HG03095 (cell line): Measurements from ENCODE around the gene FAM193B.
"Not testable (repeated sequence)": the region's sequence is repeated elsewhere in the genome, so short reads cannot be mapped to it uniquely, and the experiment has no call there.

Experiments
- ATAC-seq: cut with Tn5 transposase; IDR thresholded peaks from one replicate; pipeline ENCODE4 v1.9.1; 2021; ENCODE audit warnings: moderate library complexity; ENCODE audit not compliant: unreplicated experiment

The FAM193B gene

DNA sequence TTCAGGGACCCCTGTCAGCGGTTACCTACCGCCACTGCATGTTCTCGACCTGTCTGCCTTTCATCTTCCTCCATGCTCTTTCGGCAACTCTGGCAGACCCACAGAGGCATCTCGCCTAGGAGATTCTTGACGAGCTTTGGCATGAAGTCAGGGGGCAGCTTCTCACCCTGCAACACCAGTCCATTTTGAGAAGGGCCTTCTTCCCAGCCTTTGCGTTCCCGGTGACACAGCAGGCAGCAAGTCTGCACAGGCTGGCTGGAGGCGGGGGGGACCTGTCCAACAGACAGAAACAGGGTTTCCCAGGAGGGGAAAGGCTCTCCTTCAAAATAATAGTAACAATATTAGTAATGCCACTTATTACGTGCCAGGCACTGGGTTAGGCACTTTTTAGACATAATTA, 15.5 kb downstream of the FAM193B start:
- ATAC-seq = no peak

- ATAC-seq = no peak
These were observed 16.7 kb downstream of the FAM193B start for GRCh38 chr5:177537389-177538361.

- no peak for ATAC-seq
These were observed 18.0 kb downstream of the FAM193B start for GRCh38 chr5:177536386-177536785.

GRCh38 chr5:177535125-177535524, 19.2 kb downstream of the FAM193B start:
- no peak for ATAC-seq

- ATAC-seq = not testable (repeated sequence)
These were observed 19.9 kb downstream of the FAM193B start for GRCh38 chr5:177534433-177534832.

DNA sequence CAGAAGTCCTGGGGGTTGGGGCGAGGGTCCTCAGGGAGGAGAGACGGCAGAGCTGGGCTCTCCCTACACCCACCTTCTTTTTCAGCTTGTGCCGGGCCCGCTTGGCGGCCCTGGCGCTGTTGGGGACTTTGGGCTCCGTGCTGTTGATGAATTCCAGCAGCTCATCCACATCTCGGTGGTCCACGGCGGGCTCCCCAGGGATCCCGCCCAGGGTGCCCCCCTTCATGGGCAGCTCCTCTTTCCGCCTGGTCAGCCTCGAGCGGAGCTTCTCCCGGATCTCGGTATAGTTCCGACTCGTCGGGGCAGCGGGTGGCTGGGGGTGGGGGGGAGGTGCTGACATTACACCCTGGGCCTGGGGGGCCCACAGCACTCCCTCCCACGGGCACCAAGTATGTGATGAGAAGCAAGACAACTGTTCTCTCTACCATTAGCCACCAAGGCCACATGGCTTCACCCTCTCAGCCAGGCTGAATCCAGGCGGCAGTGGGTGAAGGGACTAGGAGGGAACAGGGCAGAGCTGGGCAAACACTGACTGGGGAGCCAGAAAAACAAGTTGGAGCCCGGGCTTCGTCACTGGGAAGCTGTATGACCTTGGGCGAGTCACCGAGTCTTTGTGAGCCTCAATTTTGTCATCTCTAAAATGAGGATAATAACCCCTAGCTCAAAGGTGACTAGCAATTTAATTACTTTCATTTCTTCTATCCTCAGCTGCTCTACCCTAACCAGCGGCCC, 23.0 kb downstream of the FAM193B start:
- ATAC-seq = no peak

DNA sequence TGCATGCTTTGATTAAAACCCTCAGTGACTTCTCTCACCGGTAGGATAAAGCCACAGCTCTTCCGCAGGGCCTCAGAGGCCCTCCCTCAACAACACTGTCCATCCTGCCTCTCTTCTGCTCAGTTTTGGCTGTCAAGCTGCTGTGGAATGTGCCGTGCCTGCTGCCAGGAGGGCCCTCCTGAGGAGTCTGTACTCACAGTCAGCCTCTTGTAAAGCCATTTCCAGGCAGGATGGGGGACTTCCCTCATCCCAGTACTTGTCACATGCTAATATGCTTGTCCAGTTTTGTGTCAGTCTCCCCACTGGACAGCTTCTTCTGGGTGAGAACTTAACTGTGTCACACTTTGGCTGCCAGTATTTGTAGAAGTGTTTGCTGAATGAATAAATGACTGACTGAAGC, 23.7 kb downstream of the FAM193B start:
- no peak for ATAC-seq

DNA sequence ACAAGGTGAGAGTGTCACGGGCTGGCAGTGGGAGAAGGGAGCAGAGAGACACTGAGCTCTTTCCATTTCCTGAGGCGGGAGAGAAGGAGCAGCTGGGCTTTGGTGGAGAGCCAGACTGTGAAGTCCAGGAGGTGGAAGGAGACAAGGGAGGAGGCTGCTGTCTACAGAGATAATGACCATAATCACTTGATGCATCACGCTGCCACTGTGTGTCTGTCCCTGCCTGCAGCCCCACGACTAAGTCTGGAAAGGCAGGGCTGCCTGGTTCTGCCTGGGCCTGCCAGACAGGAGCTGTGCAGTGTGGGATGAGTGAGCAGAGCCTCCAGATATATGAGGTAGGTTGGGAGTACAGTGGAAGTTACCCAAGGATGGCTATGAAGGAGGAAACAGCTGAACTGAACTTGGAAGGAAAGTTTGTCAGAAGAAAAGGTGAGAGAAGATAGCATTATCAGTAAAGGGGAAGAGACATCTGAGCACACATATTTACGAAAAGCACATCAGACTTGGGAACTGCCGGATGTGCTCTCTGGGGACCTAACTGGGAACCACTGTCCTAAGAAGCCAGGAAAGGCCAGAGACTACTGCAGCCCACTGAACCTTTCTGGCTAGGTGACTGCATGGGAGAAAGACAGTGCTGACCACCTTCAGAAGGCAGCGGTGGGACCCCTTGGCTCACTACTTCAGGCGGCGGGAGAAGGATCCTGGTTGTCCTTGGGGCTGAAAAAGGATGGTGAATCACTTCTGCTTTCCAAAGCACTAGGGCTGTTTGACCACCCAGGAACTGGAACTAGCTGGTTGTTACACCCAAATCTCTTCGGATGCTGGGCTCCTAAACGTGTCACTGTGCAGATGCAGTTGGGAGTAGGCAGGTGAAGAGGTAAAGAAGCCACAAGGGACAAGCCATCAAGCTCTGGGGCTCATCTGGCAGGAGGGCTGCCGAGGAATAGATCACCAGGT, 24.8 kb downstream of the FAM193B start:
- ATAC-seq = no peak

DNA sequence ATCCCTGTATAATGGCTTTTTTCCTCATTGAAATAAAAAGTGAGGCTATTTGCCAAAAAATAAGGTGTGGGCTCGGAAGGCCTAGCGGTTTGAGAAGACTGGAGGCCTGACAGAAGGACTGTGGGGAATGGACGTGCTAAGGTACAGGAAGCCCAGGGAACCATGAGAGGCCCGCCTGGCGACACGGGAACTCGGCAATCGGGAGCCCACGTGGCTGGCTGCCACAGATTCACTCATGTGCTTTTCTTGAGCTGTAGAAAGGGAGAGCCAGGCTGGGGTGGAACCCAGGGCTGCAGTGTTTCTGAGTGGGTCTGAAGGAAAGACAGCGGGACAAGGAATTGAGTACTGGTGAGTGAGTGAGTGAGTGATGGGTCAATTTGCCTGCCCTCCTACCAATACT, 25.7 kb downstream of the FAM193B start:
- no peak for ATAC-seq

- ATAC-seq = no peak
These were observed 26.8 kb downstream of the FAM193B start for GRCh38 chr5:177527595-177527994.

DNA sequence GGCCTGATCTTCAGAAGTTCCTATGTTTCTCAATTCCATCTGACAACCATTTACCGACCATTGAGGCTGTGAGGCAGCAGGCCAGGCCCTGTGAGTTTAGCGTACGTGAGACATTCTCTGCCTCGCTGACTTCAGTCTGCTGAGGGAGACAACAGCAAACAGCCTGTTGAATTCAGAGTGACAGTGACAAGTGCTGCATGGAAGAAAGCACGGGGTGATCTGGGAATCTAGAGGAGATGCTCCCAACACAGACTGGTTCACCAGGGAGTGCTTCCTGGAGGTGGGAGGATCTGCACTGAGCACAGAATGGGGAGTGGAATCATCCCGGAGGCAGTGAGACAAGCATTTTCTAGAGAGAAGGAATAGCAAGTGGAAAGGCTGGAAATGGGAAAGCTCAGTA, 27.6 kb downstream of the FAM193B start:
- ATAC-seq = no peak

DNA sequence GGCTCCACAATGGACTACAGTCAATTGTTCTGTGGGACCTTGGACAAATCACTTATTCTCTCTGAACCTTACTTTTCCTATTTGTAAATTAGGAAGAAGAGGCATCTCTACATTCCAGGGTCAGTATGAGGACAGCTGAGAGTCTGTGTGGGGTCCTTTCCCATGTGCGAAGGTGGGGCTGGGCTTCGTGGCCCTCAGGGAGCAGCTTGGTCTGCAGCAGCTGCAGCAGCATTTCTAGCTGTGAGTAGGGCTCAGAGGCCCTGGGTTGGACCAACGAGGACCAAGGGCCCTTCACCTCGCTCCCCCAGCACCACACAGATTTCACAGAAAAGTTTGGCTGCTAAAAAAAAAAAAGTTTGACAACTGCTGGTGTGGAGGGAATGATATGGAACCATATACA, 28.2 kb downstream of the FAM193B start:
- no peak for ATAC-seq

GRCh38 chr5:177524941-177525655, 29.3 kb downstream of the FAM193B start:
- no peak for ATAC-seq

- no peak for ATAC-seq
These were observed 29.8 kb downstream of the FAM193B start for GRCh38 chr5:177524539-177524900.

- no peak for ATAC-seq
These were observed 30.4 kb downstream of the FAM193B start for GRCh38 chr5:177523711-177524538.

DNA sequence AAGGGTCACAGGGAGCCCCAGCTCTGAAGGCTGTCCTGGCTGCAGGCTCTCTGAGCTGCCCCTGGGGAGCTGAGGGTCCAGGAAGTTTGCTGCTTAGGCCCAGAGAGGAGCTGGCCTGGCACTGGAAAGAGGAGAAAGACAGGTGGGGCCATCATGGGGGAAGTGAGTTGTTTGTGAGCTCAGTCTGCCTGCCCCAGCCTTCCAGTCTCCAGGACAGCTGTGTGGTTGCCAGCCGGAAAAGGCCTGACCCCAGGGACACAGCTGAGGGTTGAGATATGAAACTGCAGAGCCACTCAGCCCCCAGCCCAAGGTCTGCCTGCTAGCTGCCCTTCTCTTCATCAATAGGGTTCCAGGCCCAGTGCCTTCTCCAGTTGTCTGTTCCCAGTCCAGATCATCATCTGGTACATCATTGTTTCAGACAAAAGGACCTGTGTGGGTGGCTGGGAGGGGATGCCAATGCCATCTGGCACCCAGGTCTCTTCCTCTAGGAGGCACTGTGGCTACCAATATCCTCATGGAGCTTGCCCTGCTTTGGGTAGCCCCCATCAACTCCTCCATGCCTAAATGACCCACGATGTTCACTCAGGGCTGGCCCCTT, 33.3 kb downstream of the FAM193B start:
- no peak for ATAC-seq

DNA sequence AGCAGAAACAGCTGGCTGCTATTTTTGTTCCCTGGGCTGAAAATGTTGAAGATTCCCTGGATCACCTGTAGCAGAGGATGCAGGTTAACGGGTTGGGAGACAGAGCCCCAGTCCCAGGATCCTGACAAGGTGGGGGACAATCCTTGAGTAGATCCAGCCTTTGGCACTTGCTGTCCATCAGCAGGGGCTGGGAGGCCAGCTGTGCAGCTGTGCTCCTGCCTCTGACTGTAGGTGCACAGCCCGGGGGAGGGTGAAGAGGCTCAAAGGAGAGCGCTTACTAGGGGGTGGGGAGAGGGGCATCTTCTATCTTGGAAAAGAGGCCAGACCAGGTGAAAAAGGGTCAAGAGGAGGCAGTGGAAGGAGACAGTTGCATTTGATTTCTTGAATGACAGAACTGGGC, 34.1 kb downstream of the FAM193B start:
- ATAC-seq = no peak

GRCh38 chr5:177519463-177520235, 34.7 kb downstream of the FAM193B start:
- ATAC-seq = no peak
